Stimulated activated CD8-positive, alpha-beta memory T cell treated with anti-CD3 and anti-CD28 coated beads, Interleukin-4, amount 100 ng/mL, for 48 hours (primary cell): ENCODE measurements around the gene PSENEN.
"Not testable (repeated sequence)": the region's sequence is repeated elsewhere in the genome, so short reads cannot be mapped to it uniquely, and the experiment has no call there.

Experiments
- DNase-seq: peaks from one replicate; pipeline ENCODE4 v3.0.0-alpha.2; 2020

PSENEN gene

GRCh38 chr19:35718345-35719041 lies 27.0 kb upstream of the PSENEN start:
- DNase-seq, result peak; percentile 80

- DNase-seq, result no peak
Measured at GRCh38 chr19:35719402-35720162, 25.9 kb upstream of the PSENEN start.

GRCh38 chr19:35720163-35720524 lies 25.3 kb upstream of the PSENEN start:
- no peak for DNase-seq

GRCh38 chr19:35720648-35721047 lies 24.8 kb upstream of the PSENEN start:
- no peak for DNase-seq

- DNase-seq, result no peak
Measured at GRCh38 chr19:35721374-35721773, 24.1 kb upstream of the PSENEN start.

GRCh38 chr19:35722461-35722860 lies 23.0 kb upstream of the PSENEN start:
- no peak for DNase-seq

- no peak for DNase-seq
Measured at GRCh38 chr19:35722897-35723296, 22.6 kb upstream of the PSENEN start.

GRCh38 chr19:35723671-35724070 lies 21.8 kb upstream of the PSENEN start:
- DNase-seq, result no peak

GRCh38 chr19:35724132-35724531 lies 21.3 kb upstream of the PSENEN start:
- DNase-seq, result not testable (repeated sequence)

- no peak for DNase-seq
Measured at GRCh38 chr19:35724560-35724959, 20.9 kb upstream of the PSENEN start.

GRCh38 chr19:35725216-35725861 lies 20.1 kb upstream of the PSENEN start:
- no peak for DNase-seq

- DNase-seq, result no peak
Measured at GRCh38 chr19:35727053-35727955, 18.1 kb upstream of the PSENEN start.

- no peak for DNase-seq
Measured at GRCh38 chr19:35727956-35728706, 17.3 kb upstream of the PSENEN start.

GRCh38 chr19:35729021-35729420 lies 16.4 kb upstream of the PSENEN start:
- DNase-seq, result no peak

- no peak for DNase-seq
Measured at GRCh38 chr19:35729763-35730162, 15.7 kb upstream of the PSENEN start.

GRCh38 chr19:35730326-35730725 lies 15.1 kb upstream of the PSENEN start:
- no peak for DNase-seq

GRCh38 chr19:35731353-35731752 lies 14.1 kb upstream of the PSENEN start:
- no peak for DNase-seq

GRCh38 chr19:35731779-35732405 lies 13.6 kb upstream of the PSENEN start:
- no peak for DNase-seq

- DNase-seq, result no peak
Measured at GRCh38 chr19:35732540-35733179, 12.8 kb upstream of the PSENEN start.

- no peak for DNase-seq
Measured at GRCh38 chr19:35733180-35734125, 12.0 kb upstream of the PSENEN start.
